Measurements from ENCODE around the gene PCDHA3.
"Not testable (repeated sequence)": the region's sequence is repeated elsewhere in the genome, so short reads cannot be mapped to it uniquely, and the experiment has no call there.

DNA sequence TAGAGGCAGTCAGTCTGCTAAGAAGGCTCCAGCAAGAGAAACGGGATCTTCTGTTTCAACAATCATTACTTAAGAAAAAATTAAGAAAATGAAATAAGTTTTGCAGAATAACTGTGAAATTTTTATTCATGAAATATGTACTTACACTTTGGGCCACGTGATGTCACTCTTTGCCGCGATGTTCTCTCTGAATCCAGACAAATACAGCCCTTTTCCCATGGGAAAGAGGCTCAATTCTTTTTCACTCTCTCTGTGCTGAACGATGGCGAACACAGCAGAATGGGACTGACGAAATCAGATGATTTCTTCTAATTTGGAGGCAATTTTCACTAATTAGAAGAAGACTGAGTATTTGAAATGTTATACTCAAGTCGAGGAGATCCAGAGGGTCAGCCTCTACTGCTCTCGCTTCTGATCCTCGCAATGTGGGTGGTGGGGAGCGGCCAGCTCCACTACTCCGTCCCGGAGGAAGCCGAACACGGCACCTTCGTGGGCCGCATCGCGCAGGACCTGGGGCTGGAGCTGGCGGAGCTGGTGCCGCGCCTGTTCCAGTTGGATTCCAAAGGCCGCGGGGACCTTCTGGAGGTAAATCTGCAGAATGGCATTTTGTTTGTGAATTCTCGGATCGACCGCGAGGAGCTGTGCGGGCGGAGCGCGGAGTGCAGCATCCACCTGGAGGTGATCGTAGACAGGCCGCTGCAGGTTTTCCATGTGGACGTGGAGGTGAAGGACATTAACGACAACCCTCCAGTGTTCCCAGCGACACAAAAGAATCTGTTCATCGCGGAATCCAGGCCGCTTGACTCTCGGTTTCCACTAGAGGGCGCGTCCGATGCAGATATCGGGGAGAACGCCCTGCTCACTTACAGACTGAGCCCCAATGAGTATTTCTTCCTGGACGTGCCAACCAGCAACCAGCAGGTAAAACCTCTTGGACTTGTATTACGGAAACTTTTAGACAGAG, 47.6 kb downstream of the PCDHA3 start, which contains the start of gene PCDHA9:
- TF ChIP-seq, protein P1, sequence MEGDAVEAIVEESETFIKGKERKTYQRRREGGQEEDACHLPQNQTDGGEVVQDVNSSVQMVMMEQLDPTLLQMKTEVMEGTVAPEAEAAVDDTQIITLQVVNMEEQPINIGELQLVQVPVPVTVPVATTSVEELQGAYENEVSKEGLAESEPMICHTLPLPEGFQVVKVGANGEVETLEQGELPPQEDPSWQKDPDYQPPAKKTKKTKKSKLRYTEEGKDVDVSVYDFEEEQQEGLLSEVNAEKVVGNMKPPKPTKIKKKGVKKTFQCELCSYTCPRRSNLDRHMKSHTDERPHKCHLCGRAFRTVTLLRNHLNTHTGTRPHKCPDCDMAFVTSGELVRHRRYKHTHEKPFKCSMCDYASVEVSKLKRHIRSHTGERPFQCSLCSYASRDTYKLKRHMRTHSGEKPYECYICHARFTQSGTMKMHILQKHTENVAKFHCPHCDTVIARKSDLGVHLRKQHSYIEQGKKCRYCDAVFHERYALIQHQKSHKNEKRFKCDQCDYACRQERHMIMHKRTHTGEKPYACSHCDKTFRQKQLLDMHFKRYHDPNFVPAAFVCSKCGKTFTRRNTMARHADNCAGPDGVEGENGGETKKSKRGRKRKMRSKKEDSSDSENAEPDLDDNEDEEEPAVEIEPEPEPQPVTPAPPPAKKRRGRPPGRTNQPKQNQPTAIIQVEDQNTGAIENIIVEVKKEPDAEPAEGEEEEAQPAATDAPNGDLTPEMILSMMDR (IDR thresholded peaks at IDR 0.05) = not testable (repeated sequence)
- not testable (repeated sequence) for TF ChIP-seq CHD2 (IDR thresholded peaks at IDR 0.05; ENCODE audit: low read length, partially characterized antibody); JUN (IDR thresholded peaks at IDR 0.05); RCOR1 (IDR thresholded peaks at IDR 0.05; ENCODE audit: low read depth, low read length); FOSB (CRISPR knock-in tag; IDR thresholded peaks at IDR 0.05); RARB (CRISPR knock-in tag; IDR thresholded peaks at IDR 0.05); KDM1A (IDR thresholded peaks at IDR 0.05; ENCODE audit: low read depth); BHLHE40 (IDR thresholded peaks at IDR 0.05; ENCODE audit: low read depth, low read length); EP300 (IDR thresholded peaks at IDR 0.05)
- TF ChIP-seq, protein P2, sequence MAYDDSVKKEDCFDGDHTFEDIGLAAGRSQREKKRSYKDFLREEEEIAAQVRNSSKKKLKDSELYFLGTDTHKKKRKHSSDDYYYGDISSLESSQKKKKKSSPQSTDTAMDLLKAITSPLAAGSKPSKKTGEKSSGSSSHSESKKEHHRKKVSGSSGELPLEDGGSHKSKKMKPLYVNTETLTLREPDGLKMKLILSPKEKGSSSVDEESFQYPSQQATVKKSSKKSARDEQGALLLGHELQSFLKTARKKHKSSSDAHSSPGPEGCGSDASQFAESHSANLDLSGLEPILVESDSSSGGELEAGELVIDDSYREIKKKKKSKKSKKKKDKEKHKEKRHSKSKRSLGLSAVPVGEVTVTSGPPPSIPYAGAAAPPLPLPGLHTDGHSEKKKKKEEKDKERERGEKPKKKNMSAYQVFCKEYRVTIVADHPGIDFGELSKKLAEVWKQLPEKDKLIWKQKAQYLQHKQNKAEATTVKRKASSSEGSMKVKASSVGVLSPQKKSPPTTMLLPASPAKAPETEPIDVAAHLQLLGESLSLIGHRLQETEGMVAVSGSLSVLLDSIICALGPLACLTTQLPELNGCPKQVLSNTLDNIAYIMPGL (CRISPR knock-in tag; IDR thresholded peaks at IDR 0.05; ENCODE audit: borderline replicate concordance) = not testable (repeated sequence)

Measured in A549 (cell line).